H1 (cell line): ENCODE results near the gene MVK. TPM values are rescaled to one million over a fixed set of nuclear protein-coding genes. Genes with fewer than 3 reads are reported as not detected.

Source experiments
- CTCF ChIA-PET: fragments of 300-600 bp; sonication (Branson Sonifier 250); formaldehyde crosslinking; loops from one replicate; lab custom pipeline; 2021; ENCODE audit not compliant: partially characterized antibody; lab: Charles Lee
- POLR2A ChIA-PET: fragments of 300-600 bp; sonication (Branson Sonifier 250); formaldehyde crosslinking; loops from one replicate; lab custom pipeline; 2021; ENCODE audit warnings: inconsistent platforms; ENCODE audit not compliant: partially characterized antibody; lab: Charles Lee
- DNase-seq, 2 experiments: peaks; one replicate each; pipeline versions ENCODE4 v3.0.0 to v3.0.0-alpha.2; 2010 to 2022; ENCODE audit warnings: low spot score in 2 of 2, low read depth in 1 of 2, mixed read lengths in 1 of 2
- FAIRE-seq: peaks from 2 replicates; lab custom pipeline; 2011; peaks lifted over from hg19 to GRCh38; lab: Jason Lieb, UNC
- H2AFZ ChIP-seq: 2 replicates; pipeline ENCODE4 v1.8.1; 2012; ENCODE audit warnings: low read length, inconsistent platforms
- H2AK5ac ChIP-seq: 2 replicates; pipeline ENCODE4 v1.6.1; 2013; ENCODE audit warnings: low read depth, low read length
- H2BK120ac ChIP-seq: replicated peaks from 2 replicates; pipeline ENCODE3; 2013; ENCODE audit warnings: low read depth, low read length, inconsistent platforms
- H2BK12ac ChIP-seq: 2 replicates; pipeline ENCODE4 v1.6.1; 2013; ENCODE audit warnings: low read depth, low read length
- H2BK15ac ChIP-seq: 2 replicates; pipeline ENCODE4 v1.6.1; 2013; ENCODE audit warnings: low read length
- H2BK20ac ChIP-seq: 2 replicates; pipeline ENCODE4 v1.6.1; 2013; ENCODE audit warnings: low read length
- H2BK5ac ChIP-seq: 2 replicates; pipeline ENCODE4 v1.6.1; 2013; ENCODE audit warnings: low read depth, low read length
- H3K14ac ChIP-seq: 2 replicates; pipeline ENCODE4 v1.6.1; 2013; ENCODE audit warnings: inconsistent platforms; ENCODE audit not compliant: insufficient read length
- H3K18ac ChIP-seq: 2 replicates; pipeline ENCODE4 v1.6.1; 2013; ENCODE audit warnings: low read length; ENCODE audit errors: extremely low read depth
- H3K23ac ChIP-seq: 2 replicates; pipeline ENCODE4 v1.6.1; 2013; ENCODE audit warnings: inconsistent platforms; ENCODE audit not compliant: insufficient read length
- H3K23me2 ChIP-seq: 2 replicates; pipeline ENCODE4 v1.6.1; 2013; ENCODE audit warnings: low read depth, low read length
- H3K27ac ChIP-seq: 2 replicates; pipeline ENCODE4 v1.6.1; 2011; ENCODE audit warnings: low read depth, low read length, inconsistent platforms
- H3K27me3 ChIP-seq, 4 experiments: replicated peaks in 1 of 4; 1 replicate in 1 of 4; 2 replicates in 3 of 4; pipeline versions ENCODE4 v1.6.1 to v1.8.1; 2011 to 2013; ENCODE audit warnings: low read length in 3 of 4, mild to moderate bottlenecking in 3 of 4, inconsistent platforms in 2 of 4, mixed read lengths in 2 of 4, moderate library complexity in 1 of 4; ENCODE audit not compliant: control insufficient read depth in 3 of 4, insufficient read depth in 3 of 4; ENCODE audit errors: extremely low read depth in 1 of 4
- H3K36me3 ChIP-seq, 4 experiments: 2 replicates each; pipeline versions ENCODE4 v1.6.1 to v1.8.1; 2011 to 2013; ENCODE audit warnings: mild to moderate bottlenecking in 4 of 4, low read length in 3 of 4, moderate library complexity in 2 of 4, control low read depth in 1 of 4, inconsistent platforms in 1 of 4; ENCODE audit not compliant: insufficient read depth in 4 of 4, control insufficient read depth in 2 of 4
- H3K4ac ChIP-seq: replicated peaks from 2 replicates; pipeline ENCODE3; 2013; ENCODE audit warnings: low read length, low read depth, mixed read lengths, inconsistent platforms; ENCODE audit not compliant: insufficient read length
- H3K4me1 ChIP-seq, 4 experiments: replicated peaks in 1 of 4; 1 replicate in 1 of 4; 2 replicates in 3 of 4; pipeline versions ENCODE4 v1.6.1 to v1.8.1; 2011 to 2013; ENCODE audit warnings: low read length in 3 of 4, inconsistent platforms in 2 of 4, mixed read lengths in 1 of 4; ENCODE audit not compliant: insufficient read depth in 4 of 4, control insufficient read depth in 3 of 4
- H3K4me2 ChIP-seq, 2 experiments: 2 replicates each; pipeline versions ENCODE4 v1.6.1 to v1.8.1; 2011 to 2013; ENCODE audit warnings: low read depth in 2 of 2, low read length in 2 of 2, control low read depth in 1 of 2, inconsistent platforms in 1 of 2, mild to moderate bottlenecking in 1 of 2; ENCODE audit not compliant: insufficient read depth in 1 of 2
- H3K4me3 ChIP-seq, 4 experiments: fragments of 200-600, 300-600 bp in 1 of 4; sonication (generic), shearing (Covaris generic), sonication (Bioruptor Twin) in 1 of 4; 2 replicates each; pipeline versions ENCODE4 v1.5.1 to v1.8.1; 2011 to 2016; ENCODE audit warnings: low read length in 4 of 4, low read depth in 3 of 4, control low read depth in 2 of 4, inconsistent platforms in 2 of 4, mild to moderate bottlenecking in 2 of 4, mixed read lengths in 1 of 4, moderate library complexity in 1 of 4; ENCODE audit not compliant: insufficient read depth in 2 of 4; ENCODE audit errors: extremely low read depth in 1 of 4
- H3K56ac ChIP-seq: replicated peaks from 2 replicates; pipeline ENCODE3; 2013; ENCODE audit warnings: low read depth, mild to moderate bottlenecking, mixed read lengths, low read length, inconsistent platforms; ENCODE audit not compliant: insufficient read length
- H3K79me1 ChIP-seq: 2 replicates; pipeline ENCODE4 v1.6.1; 2013; ENCODE audit warnings: low read depth, low read length, control low read depth
- H3K79me2 ChIP-seq, 2 experiments: 2 replicates each; pipeline versions ENCODE4 v1.6.1 to v1.8.1; 2012 to 2013; ENCODE audit warnings: low read length in 2 of 2, mild to moderate bottlenecking in 2 of 2, inconsistent platforms in 1 of 2; ENCODE audit not compliant: insufficient read depth in 2 of 2, control insufficient read depth in 1 of 2
- H3K9ac ChIP-seq, 4 experiments: replicated peaks in 1 of 4; 1 replicate in 1 of 4; 2 replicates in 3 of 4; pipeline versions ENCODE4 v1.6.1 to v1.8.1; 2011 to 2013; ENCODE audit warnings: low read depth in 3 of 4, low read length in 3 of 4, control low read depth in 2 of 4, mild to moderate bottlenecking in 2 of 4, moderate library complexity in 2 of 4, inconsistent platforms in 1 of 4; ENCODE audit errors: extremely low read depth in 1 of 4
- H3K9me3 ChIP-seq, 2 experiments: 2 replicates each; pipeline versions ENCODE4 v1.6.1 to v1.8.1; 2012 to 2013; ENCODE audit warnings: mild to moderate bottlenecking in 2 of 2, moderate library complexity in 2 of 2, control low read depth in 1 of 2, inconsistent platforms in 1 of 2, low read depth in 1 of 2, low read length in 1 of 2, mixed read lengths in 1 of 2; ENCODE audit not compliant: insufficient read depth in 2 of 2
- H4K20me1 ChIP-seq, 2 experiments: replicated peaks in 1 of 2; 2 replicates each; pipeline versions ENCODE3 to v1.8.1; 2011 to 2013; ENCODE audit warnings: inconsistent platforms in 2 of 2, low read length in 2 of 2, mild to moderate bottlenecking in 1 of 2; ENCODE audit not compliant: insufficient read depth in 2 of 2, control insufficient read depth in 1 of 2
- H4K5ac ChIP-seq: 2 replicates; pipeline ENCODE4 v1.6.1; 2013; ENCODE audit warnings: low read length, low read depth, mixed read lengths, inconsistent platforms; ENCODE audit not compliant: insufficient read length
- H4K8ac ChIP-seq: 2 replicates; pipeline ENCODE4 v1.8.0; 2013; ENCODE audit warnings: mild to moderate bottlenecking, moderate library complexity, low read length, inconsistent platforms; ENCODE audit not compliant: insufficient read depth; ENCODE audit errors: extremely low read depth
- H4K91ac ChIP-seq: replicated peaks from 2 replicates; pipeline ENCODE3; 2013; ENCODE audit warnings: low read length, mixed read lengths, inconsistent platforms; ENCODE audit not compliant: insufficient read length
- ASH2L ChIP-seq: fragments of 200-600, 300-600 bp; sonication (generic); IDR thresholded peaks from one replicate; pipeline ENCODE4 v1.7.1; 2017; ENCODE audit warnings: low read length
- CHD2 ChIP-seq: IDR thresholded peaks from 2 replicates; pipeline ENCODE4 v1.6.1; 2012; ENCODE audit warnings: low read length, improper control_type of control experiment
- HDAC6 ChIP-seq: IDR thresholded peaks from one replicate; pipeline ENCODE4 v1.7.1; 2012; ENCODE audit warnings: low read depth, mild to moderate bottlenecking, inconsistent platforms, low read length, moderate library complexity
- KDM1A ChIP-seq: fragments of 200-600, 300-600 bp; sonication (generic); IDR thresholded peaks from 2 replicates; pipeline ENCODE4 v1.7.1; 2016; ENCODE audit warnings: mild to moderate bottlenecking, low read length, borderline replicate concordance
- KDM4A ChIP-seq: IDR thresholded peaks from one replicate; pipeline ENCODE4 v1.7.1; 2012; ENCODE audit warnings: low read depth, mild to moderate bottlenecking, moderate library complexity, low read length, inconsistent platforms; ENCODE audit not compliant: severe bottlenecking
- NRF1 ChIP-seq: IDR thresholded peaks from 2 replicates; pipeline ENCODE4 v1.6.1; 2011; ENCODE audit warnings: mild to moderate bottlenecking, low read depth, low read length, improper control_type of control experiment
- RAD21 ChIP-seq, 2 experiments: IDR thresholded peaks in 1 of 2; conservative IDR thresholded peaks in 1 of 2; 2 replicates each; pipeline ENCODE4 v1.6.1; 2011; ENCODE audit warnings: low read depth in 2 of 2, low read length in 2 of 2, improper control_type of control experiment in 1 of 2, inconsistent platforms in 1 of 2, mild to moderate bottlenecking in 1 of 2, moderate library complexity in 1 of 2
- RFX5 ChIP-seq: IDR thresholded peaks from 2 replicates; pipeline ENCODE4 v1.6.1; 2011; ENCODE audit warnings: low read depth, low read length, improper control_type of control experiment, borderline replicate concordance
- RXRA ChIP-seq: IDR thresholded peaks from 2 replicates; pipeline ENCODE4 v1.6.1; 2011; ENCODE audit warnings: low read depth, mild to moderate bottlenecking, low read length, moderate library complexity; ENCODE audit not compliant: insufficient read depth
- SP1 ChIP-seq: IDR thresholded peaks from 2 replicates; pipeline ENCODE4 v1.6.1; 2011; ENCODE audit warnings: low read depth, low read length
- WGBS, 2 experiments: shearing (Covaris generic) in 1 of 2; methylation state at CpG; one replicate each; pipeline versions ENCODE4 v1.1.6 to v1.1.7; 2013 to 2015; ENCODE audit warnings: low lambda C conversion rate in 2 of 2, mixed read lengths in 2 of 2, inconsistent platforms in 1 of 2, low coverage in 1 of 2, missing lambda C conversion rate in 1 of 2; ENCODE audit not compliant: insufficient replicate concordance in 2 of 2, insufficient coverage in 1 of 2, insufficient read length in 1 of 2; ENCODE audit errors: extremely low coverage in 1 of 2, missing lambda C conversion rate in 1 of 2; 5-methylcytosine and 5-hydroxymethylcytosine counted together
- polyA plus RNA-seq, 7 experiments: library from polyadenylated mRNA; depleted of rRNA in 3 of 7; stranded (reverse) in 5 of 7; unstranded in 2 of 7; fragments of >200 nt in 5 of 7; fragments of 200-250 nt in 2 of 7; gene quantifications; 1 replicate in 5 of 7; 2 replicates in 1 of 7; 4 replicates in 1 of 7; pipeline versions ENCODE4 v1.2.1 to v1.2.3, GENCODE V29; 2011 to 2013; ENCODE audit warnings: missing spikeins in 2 of 7, mixed read lengths in 2 of 7
- total RNA-seq: library from RNA; stranded (reverse); fragmentation: NEBNext Ultra II Directional; extraction: Animal tissue kit (Norgen Biotek cat#: 25700); gene quantifications from 2 replicates; pipeline ENCODE4 v1.2.1, GENCODE V29; 2021
- TF ChIP-seq, protein P1 (sequence below): IDR thresholded peaks from 2 replicates; pipeline ENCODE4 v1.6.1; 2011; ENCODE audit warnings: low read depth, mild to moderate bottlenecking, low read length; ENCODE audit not compliant: insufficient read depth
- TF ChIP-seq, protein P2 (sequence below): IDR thresholded peaks from 2 replicates; pipeline ENCODE4 v1.6.1; 2012; ENCODE audit warnings: inconsistent platforms

Gene MVK
- total and polyA plus RNA-seq, 2 of the 8 experiments (the other 6 are each of a cell fraction or from before 2014, with no cell fraction given), result 15.7 to 20.9 TPM

DNA sequence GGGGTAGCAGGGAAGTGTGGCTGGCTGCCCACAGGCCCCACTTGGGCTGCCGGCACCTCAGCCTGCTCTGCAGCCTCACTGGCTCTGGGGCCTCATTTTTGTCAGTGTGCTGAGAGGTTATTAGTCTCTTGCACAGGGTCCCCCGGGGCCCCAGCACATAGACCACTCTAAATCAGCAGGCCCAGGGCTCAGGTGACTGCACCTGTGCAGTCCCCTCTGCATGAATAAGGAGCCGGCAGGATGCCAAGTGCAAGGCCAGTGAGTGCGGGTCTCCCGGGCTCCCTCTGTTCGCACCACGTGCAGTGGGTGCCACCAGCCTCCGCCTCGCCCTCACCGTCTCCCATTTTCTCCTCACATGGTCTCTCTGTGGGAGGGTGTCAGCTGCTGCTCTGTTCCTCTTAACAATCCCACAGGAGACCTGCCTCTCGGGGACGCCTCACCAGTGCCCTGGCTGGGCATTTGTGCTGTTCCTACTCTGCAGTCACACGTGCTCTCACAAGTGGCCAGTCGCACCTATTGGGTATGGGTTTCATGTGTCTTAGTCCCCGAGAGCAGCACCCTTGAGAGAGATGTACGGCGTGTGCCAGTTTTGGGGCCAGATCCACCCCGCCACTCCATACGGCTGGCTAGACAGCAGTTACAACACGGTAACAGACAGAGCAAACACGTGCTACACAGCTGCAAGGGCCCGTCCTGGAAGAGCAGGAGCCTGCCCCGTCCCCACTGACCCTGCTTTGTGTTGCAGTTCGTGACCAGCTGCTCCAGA, 40.7 kb upstream of the MVK start:
- CTCF ChIA-PET, result interaction anchor here (1.9 kb wide), 1 partner anchor 14 kb away, joined by 8 read pairs; no protein-coding TSS in a partner anchor
- DNase-seq, result no peak
- WGBS, 2 experiments, result 94% methylated on average over 23 of the region's 24 CpGs; no CpG with 5 or more reads in 1 of the 2 experiments
- TF ChIP-seq HDAC6, result no peak
- no peak for TF ChIP-seq NRF1
- TF ChIP-seq KDM1A, result no peak
- no peak for TF ChIP-seq KDM4A
- TF ChIP-seq, protein P1, sequence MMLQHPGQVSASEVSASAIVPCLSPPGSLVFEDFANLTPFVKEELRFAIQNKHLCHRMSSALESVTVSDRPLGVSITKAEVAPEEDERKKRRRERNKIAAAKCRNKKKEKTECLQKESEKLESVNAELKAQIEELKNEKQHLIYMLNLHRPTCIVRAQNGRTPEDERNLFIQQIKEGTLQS, result no peak
- no peak for TF ChIP-seq ASH2L
- no peak for TF ChIP-seq CHD2
- TF ChIP-seq, protein P2, sequence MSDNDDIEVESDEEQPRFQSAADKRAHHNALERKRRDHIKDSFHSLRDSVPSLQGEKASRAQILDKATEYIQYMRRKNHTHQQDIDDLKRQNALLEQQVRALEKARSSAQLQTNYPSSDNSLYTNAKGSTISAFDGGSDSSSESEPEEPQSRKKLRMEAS, result no peak
- no peak for TF ChIP-seq RAD21 (IDR thresholded peaks at IDR 0.05 in 1 of 2, conservative IDR thresholded peaks at IDR 0.05 in 1 of 2; ENCODE audit: low read depth in 2 of 2, low read length in 2 of 2)
- no peak for TF ChIP-seq SP1
- no peak for TF ChIP-seq RFX5
- no peak for TF ChIP-seq RXRA

More for the DNA sequence above, 40.7 kb upstream of the MVK start:
- Histone ChIP-seq H3K9ac (no peak overlapping the region), H2BK12ac (no peak overlapping the region), H3K27me3 (no peaks in the 10 kb centered on the region), H2BK20ac (no peak overlapping the region), H4K5ac (no peak overlapping the region), H3K79me2 (no peaks in the 10 kb centered on the region), H2AK5ac (no peak overlapping the region), H3K23ac (no peak overlapping the region), H4K20me1 (no peaks in the 10 kb centered on the region), H3K56ac (no peak overlapping the region), H3K14ac (no peak overlapping the region), H3K36me3 (peaks cover 0 to 3% (median 0%) of the 10 kb centered on the region in 4 experiments; a peak in 1 of 8 replicates), H3K4ac (no peak overlapping the region), H3K9me3 (no peaks in the 10 kb centered on the region), H2BK5ac (no peak overlapping the region), H2BK15ac (no peak overlapping the region), H3K4me1 (peaks cover 0 to 6% (median 2%) of the 10 kb centered on the region in 4 experiments; a peak in 4 of 7 replicates), H3K4me2 (no peak overlapping the region), H3K18ac (no peak overlapping the region), H3K4me3 (no peak overlapping the region), H3K27ac (no peak overlapping the region), H3K79me1 (no peaks in the 10 kb centered on the region), H4K8ac (peak overlapping the region; percentile 63), H2AFZ (no peak overlapping the region), H3K23me2 (no peaks in the 10 kb centered on the region), H2BK120ac (no peak overlapping the region), H4K91ac (no peak overlapping the region)
- no peak for FAIRE-seq
- POLR2A ChIA-PET, result interaction anchor here (1.0 kb wide), 1 partner anchor 30 kb away, joined by 3 read pairs; no protein-coding TSS in a partner anchor
